H1 (cell line): ENCODE measurements around the gene SMIM23.

Source experiments
- EP300 ChIP-seq, 2 experiments: IDR thresholded peaks; 1 replicate in 1 of 2; 2 replicates in 1 of 2; pipeline ENCODE4 v1.6.1; 2011 to 2012; ENCODE audit warnings: low read depth in 2 of 2, low read length in 2 of 2, mild to moderate bottlenecking in 2 of 2, borderline replicate concordance in 1 of 2, inconsistent platforms in 1 of 2, moderate library complexity in 1 of 2
- HDAC2 ChIP-seq, 2 experiments: fragments of 300-600 bp in 1 of 2; sonication (generic) in 1 of 2; IDR thresholded peaks; 2 replicates each; pipeline ENCODE4 v1.6.1; 2011 to 2012; ENCODE audit warnings: low read depth in 2 of 2, low read length in 2 of 2, mild to moderate bottlenecking in 2 of 2, moderate library complexity in 2 of 2, borderline replicate concordance in 1 of 2, inconsistent platforms in 1 of 2
- HDAC6 ChIP-seq: IDR thresholded peaks from one replicate; pipeline ENCODE4 v1.7.1; 2012; ENCODE audit warnings: low read depth, mild to moderate bottlenecking, inconsistent platforms, low read length, moderate library complexity
- KDM4A ChIP-seq: IDR thresholded peaks from one replicate; pipeline ENCODE4 v1.7.1; 2012; ENCODE audit warnings: low read depth, mild to moderate bottlenecking, moderate library complexity, low read length, inconsistent platforms; ENCODE audit not compliant: severe bottlenecking
- SUZ12 ChIP-seq: fragments of 200-600 bp; sonication (generic); IDR thresholded peaks from 2 replicates; pipeline ENCODE4 v1.6.1; 2012; ENCODE audit warnings: mild to moderate bottlenecking, inconsistent platforms, low read length, moderate library complexity, mixed read lengths
- TF ChIP-seq, protein P1 (sequence below), 3 experiments: IDR thresholded peaks; 1 replicate in 2 of 3; 2 replicates in 1 of 3; pipeline versions ENCODE4 v1.5.1 to v1.6.1; 2011; ENCODE audit warnings: low read length in 3 of 3, mild to moderate bottlenecking in 3 of 3, inconsistent platforms in 2 of 3, low read depth in 1 of 3, moderate library complexity in 1 of 3; ENCODE audit not compliant: insufficient read depth in 1 of 3; ENCODE audit errors: control extremely low read depth in 1 of 3

DNA sequence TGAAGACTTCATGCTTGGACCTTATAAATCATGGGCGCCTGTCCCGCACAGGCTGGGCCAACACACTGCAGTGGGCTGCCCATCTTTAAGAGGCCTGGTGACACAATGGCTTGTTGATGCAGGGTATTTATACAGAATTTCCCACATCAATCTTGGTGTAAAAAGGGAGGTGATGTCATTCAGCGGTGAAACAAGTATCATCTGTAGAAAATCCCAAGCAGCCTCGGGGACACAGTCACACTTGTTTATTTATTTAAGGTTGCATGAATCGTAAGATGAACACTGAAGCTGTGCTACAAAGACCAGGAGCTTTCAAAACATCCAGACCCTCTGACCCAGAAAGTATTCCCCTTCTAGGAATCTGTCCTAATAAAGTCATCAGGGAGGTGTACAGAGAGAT is 40.5 kb downstream of the SMIM23 start:
- TF ChIP-seq, protein P1, sequence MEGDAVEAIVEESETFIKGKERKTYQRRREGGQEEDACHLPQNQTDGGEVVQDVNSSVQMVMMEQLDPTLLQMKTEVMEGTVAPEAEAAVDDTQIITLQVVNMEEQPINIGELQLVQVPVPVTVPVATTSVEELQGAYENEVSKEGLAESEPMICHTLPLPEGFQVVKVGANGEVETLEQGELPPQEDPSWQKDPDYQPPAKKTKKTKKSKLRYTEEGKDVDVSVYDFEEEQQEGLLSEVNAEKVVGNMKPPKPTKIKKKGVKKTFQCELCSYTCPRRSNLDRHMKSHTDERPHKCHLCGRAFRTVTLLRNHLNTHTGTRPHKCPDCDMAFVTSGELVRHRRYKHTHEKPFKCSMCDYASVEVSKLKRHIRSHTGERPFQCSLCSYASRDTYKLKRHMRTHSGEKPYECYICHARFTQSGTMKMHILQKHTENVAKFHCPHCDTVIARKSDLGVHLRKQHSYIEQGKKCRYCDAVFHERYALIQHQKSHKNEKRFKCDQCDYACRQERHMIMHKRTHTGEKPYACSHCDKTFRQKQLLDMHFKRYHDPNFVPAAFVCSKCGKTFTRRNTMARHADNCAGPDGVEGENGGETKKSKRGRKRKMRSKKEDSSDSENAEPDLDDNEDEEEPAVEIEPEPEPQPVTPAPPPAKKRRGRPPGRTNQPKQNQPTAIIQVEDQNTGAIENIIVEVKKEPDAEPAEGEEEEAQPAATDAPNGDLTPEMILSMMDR (IDR thresholded peaks at IDR 0.05; ENCODE audit: control extremely low read depth in 1 of 3, insufficient read depth in 1 of 3, low read depth in 1 of 3, low read length in 3 of 3): no peak
- TF ChIP-seq EP300 (IDR thresholded peaks at IDR 0.05; ENCODE audit: borderline replicate concordance in 1 of 2, low read depth in 2 of 2, low read length in 2 of 2) (no peak), KDM4A (no peak), SUZ12 (no peak), HDAC6 (no peak), HDAC2 (IDR thresholded peaks at IDR 0.05; ENCODE audit: borderline replicate concordance in 1 of 2, low read depth in 2 of 2, low read length in 2 of 2) (no peak)
